GM18508 (cell line): ENCODE data around the gene DVL2.
A peak's percentile ranks its signal among the peaks of the same experiment; 100 is the strongest.

Experiments used
- ATAC-seq: cut with Tn5 transposase; IDR thresholded peaks from one replicate; pipeline ENCODE4 v1.9.1; 2021; ENCODE audit warnings: moderate number of reproducible peaks; ENCODE audit not compliant: insufficient read depth, unreplicated experiment

Gene DVL2

DNA sequence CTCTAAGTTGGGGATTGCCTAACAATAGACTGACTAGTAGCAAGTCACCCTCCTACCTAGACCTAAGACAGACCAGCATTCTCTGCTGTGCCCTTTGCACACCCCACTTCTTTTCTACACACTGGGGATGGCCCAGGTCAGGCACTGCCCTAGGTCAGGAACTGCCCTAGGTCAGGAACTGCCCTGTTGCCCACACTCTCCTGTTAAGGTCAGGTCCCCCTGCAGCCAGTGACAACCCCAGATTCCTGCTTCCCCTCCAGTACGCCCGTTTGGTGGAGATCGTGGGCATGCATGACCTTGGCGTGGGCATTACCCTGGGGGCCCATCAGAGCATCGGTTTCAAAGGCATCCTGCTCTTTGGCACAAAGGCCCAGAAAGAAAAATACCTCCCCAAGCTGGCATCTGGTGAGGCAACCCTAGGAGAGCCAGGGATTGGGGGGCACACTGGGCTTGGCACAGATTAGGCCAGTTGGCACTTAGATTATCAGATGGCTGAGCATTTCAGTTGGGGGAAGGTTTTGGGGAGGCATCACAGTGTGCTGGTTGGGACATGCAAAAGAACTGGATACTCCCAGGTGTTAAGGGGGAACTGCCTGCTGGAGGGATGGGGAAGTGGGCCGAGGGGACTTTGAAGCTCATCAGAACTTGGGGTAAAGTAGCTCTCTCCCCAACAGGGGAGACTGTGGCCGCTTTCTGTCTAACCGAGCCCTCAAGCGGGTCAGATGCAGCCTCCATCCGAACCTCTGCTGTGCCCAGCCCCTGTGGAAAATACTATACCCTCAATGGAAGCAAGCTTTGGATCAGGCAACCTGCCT, 12.8 kb downstream of the DVL2 start:
- ATAC-seq: no peak

DNA sequence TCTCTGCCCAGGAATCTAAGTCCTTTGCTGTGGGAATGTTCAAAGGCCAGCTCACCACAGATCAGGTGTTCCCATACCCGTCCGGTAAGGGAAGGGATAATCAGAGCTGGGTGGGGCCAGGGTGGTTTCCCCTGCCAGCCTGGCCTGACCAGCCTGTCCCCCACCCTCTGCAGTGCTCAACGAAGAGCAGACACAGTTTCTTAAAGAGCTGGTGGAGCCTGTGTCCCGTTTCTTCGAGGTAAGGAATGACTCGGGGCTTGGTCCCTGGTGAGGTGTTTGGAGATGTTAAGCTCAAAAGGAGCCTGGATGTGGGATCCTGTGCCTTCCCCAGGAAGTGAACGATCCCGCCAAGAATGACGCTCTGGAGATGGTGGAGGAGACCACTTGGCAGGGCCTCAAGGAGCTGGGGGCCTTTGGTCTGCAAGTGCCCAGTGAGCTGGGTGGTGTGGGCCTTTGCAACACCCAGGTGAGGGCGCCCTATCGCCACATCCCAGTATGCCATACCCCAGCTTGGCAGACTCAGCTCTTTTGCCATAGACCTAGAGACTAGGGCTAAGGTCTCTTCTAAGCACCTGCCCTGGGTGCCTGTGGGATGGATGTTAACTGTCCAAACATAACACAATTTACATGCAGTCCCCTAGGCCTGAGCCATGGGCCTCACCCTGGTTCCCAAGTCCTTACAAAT, 13.6 kb downstream of the DVL2 start:
- ATAC-seq: no peak

DNA sequence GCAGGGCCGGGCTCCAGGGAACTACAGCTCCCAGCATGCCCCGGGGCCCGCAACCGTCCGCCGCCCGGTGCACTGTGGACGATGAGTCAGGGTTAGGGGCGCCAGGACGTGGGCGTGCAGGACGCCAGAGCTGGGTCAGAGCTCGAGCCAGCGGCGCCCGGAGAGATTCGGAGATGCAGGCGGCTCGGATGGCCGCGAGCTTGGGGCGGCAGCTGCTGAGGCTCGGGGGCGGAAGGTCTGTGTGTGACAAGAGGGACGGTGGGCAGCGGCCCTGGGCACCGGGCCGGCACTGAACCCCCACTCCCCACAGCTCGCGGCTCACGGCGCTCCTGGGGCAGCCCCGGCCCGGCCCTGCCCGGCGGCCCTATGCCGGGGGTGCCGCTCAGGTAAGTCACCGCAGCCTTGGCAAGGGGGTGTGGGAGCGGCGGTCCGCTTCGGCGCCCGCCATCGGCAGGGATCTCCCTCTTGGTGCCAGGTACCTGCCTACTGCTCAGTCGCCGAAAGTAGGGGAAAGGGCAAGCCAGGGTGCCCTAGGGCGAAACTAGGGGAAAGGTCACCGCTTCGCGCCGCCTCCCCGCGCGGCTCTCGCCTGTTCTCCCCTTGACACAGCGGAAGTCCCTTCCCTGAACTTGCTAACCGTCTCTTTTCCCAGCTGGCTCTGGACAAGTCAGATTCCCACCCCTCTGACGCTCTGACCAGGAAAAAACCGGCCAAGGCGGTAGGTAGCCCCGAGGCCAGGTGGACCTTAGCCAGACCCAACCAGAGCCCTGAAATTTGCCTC, 14.3 kb downstream of the DVL2 start, which contains the start of the genes ACADVL and DLG4:
TSS of gene ACADVL (plus strand) at position 127 of the 781 bp plus-strand sequence. CDS start at position 174, 47 bp downstream.
TSS of gene DLG4 (minus strand) at position 25 of the 781 bp plus-strand sequence.
- no peak for ATAC-seq

DNA sequence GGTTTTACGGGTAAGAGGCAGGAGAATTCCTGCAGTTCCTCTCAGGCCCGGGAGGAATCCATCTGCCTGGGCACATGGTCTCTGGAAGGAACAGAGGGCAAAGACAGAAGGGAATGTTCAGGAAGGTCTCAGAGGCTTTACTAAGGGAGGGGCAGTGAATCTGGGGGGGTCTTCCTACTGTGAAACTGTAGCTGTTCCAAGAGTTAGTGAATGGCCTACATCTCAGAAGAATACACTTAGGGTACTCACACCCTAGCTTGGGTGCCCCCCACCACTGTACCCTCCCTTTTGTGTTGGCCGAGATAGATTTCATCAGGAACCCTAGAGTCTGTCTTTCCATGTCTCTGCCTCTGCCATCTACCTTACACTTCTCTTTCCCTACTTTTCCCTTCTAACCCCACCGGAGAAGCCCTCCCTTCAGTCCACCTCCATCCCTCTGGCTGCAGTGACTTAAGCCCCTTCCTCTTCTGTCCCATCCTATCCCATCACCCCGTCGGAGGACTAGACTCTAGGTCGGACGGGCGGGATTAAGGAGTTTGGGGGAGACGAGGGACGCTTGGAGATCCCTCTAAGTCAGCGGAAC, 15.0 kb downstream of the DVL2 start:
- no peak for ATAC-seq

DNA sequence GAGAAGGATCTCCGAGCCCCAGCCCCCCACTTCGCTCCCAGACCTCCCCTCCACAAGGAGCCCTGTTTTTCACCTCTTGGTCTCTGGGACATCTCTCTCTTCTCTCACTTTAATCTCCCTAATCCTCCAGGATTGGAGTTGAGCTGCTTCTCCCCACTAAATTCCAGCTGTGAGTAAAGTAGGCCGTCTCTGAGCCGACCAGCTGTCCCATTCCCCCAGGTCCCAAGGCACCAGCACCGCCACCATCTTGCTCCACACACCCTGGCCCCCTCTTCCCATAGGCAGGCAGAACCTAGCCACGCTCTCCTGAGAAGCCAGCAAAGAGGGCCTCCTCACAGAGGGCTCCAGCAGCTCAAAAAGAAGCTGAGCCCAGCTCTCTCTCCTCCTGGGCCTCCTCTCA, 15.6 kb downstream of the DVL2 start:
- ATAC-seq: no peak

DNA sequence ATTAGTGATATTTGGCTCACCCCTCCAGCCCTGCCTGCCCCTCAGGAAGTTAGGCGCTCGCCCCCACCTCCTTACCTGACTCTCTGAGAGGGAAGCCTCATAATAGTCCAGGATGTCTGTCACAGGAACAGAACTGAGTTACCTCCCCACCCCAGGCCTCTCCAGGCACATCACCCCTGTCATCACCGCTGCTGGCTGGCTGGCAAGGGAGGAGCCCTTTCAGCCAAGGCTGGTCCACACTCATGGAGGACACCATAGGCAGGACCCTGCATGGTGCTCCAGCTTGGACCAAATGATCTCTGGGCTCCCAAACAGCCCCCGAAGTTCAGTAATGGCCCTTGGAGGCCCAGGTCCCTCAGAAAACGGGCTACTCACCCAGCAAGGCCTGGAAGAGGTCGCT, 16.2 kb downstream of the DVL2 start:
- ATAC-seq: no peak

DNA sequence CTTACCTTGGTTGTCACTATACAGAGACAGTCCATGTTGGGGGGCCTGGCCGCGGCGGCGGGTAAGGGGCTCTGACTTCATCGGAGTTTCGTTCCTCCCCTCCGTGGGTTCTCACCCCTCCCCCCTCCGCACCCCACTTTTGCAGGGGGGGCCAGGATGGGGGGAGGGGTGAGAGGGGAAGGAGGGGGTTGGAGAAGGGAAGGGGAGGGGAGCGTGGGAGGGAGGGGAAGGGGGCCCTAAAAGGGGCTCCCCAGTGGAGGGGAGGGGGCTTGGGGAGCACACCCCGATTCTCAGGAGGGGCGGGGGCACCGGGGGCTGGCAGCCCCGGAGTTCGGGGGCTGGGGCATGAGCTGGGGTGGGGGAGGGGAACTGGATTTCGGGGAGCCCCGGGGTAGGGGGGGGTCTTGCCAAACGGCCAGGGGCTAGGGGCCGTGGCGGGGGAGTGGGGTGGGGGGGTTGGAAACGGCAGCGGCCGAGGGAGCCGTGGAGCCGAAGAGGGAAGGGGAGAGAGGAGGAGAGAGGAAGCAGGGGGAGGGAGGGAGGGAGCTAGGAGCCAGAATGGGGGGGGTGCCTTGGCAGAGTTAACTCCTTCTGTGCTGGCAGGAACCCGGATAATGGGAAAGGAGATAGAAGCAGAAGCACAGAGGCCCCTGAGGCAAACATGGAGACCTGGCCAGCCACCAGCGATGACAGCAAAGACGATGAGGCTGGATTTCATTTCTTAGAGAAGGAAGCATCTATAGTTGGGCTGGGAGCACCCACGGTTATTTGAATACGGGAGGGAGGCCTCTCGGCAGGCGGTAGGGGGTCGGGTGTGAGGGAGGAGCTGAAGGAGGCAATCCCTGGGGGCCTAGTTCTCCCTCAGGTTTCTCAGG, 17.0 kb downstream of the DVL2 start:
- ATAC-seq: no peak

DNA sequence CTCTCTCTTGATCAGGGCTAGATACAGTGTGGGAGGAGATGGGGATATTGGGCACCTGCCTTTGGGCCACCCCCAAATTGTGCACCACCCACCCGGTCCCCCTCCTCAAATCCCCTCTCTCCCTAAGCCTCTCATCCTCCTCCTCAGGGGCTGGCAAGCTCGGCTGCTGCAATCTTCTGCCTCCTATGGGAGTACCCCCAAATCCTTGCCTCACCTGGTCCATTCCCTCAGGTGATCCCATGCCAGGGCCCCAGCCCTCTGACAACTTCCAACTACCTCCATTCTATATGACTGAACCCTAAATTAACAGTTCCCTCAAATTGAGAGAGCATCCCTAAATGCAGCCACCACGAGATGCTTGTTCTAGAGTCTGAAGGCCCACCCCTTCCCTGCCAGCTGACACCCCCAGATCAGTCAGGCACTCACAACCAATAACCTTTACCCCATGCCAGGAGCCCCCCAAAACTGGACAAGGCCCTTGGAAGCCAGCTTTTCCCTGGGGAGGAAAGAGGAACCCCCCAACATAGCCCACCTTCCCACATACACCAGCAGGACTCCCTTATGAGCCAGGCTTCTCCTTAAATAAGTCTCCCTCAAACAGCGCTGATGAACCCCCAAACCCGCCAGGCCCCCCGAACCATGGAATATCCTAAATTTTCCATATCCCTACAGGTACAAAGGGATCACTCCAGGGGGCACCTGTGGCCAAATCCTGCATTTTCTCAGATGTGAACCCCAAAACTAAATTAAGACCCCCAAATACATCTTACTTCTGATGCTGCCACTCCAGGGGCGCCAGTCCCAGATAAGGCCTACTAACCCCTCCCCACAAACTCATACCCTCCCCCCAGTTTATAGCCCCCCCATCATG, 17.8 kb downstream of the DVL2 start:
- ATAC-seq: no peak

DNA sequence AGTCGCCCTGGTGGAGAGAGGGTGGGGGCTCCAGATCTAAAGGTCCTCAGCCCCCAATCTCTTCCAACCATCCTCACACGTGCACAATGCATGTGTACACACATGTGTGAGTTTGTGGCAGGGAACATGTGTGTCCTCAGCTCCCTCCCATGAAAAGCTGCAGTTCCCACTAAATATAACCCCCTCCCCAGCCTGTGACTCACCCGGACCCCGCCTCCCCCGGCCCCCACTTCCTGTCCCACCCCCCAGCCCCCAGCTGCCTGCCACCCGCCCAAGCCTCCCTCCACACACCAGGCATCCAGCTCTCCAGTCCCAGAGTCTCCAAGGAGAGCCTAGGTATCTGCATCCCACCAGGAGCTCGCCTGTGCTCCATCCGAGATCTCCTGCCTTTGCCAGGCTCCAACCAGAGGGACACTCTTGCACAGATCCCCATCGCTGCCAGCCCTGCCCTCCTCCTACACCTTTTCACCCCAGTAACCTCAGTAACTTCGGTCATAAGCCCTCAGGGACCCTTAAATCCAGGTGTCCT, 18.6 kb downstream of the DVL2 start:
- ATAC-seq: no peak

DNA sequence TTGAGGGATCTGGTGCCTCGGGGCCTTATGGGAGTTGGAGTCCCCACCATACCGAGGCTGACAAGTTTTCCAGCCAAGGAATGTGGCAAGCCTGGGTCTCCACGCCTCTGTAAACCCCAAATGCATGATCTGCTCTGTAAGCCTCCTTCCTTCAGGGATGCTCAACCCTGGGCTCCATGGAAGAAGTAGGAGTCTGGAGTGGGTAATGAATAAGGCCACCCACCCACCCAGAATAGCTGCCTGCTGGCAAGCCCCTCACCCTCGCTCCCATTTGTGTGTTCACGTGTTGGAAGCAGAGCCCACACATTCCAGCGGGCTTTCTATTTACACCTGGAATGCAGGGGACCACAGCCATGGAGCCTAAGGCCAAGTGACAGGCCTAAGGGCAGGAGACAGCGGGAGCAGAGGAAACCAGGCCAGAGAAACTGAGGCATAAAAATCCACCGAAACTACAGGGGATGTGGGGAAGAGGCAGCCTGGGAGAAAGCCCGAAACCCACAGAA, 19.1 kb downstream of the DVL2 start:
- no peak for ATAC-seq

DNA sequence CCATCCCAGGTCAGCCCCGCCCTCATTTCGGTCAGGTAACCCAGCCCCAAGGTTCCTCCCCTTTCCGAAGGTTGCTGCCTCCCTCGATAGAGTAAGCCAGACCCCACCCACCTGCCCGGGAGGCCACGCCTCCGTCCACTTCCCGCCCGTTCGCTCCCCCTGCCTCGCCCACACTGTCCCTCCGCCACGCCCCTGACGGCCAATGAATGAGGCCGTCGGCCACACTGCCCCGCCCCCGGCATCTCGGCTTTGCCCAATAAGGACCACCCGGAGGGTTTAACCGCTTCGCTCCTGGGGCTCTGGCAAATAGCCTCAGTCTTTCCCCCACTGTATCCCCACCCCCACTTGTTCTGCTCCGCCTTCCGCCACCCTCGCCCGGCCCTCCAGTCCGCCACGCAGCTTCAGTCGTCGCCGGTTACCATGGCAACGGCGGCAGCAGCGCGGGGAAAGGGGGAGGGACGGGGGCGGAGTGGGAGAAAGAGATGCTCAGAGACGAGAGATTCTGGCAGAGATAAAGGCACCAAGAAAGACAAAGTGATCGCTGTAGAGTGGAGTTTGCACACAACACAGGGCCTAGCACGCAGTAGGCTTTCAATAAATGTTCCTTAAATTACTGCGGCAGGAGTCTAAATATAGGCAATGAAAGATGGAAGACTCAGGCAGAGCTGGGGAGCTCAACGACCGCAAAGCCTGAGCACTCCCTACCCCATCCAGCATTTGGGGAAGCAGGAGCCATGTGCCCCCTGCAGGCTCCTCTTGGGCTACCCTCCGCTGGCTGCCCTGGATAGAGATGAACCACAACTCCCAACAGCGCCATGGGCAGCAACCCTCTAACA, 19.8 kb downstream of the DVL2 start:
- peak; percentile 45 for ATAC-seq

DNA sequence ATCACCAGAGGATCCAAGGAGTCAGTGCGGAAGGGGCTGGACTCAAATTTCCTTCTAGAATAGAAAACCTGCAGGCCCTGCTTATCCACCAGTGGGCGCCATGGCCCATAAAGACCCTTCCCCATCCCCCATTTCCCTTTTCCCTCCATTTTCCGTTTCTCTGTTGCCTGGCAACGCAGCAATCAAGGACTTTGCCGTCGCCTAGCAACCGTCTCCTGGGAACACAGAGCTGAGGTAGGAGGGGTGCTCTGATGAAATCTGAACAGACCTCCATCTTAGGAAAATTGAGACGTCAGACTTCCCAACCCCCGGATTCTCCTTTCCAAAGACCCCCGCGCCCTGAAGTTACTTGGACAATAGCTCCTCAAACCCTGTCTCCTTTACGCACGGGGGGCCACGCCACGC, 20.4 kb downstream of the DVL2 start:
- no peak for ATAC-seq

DNA sequence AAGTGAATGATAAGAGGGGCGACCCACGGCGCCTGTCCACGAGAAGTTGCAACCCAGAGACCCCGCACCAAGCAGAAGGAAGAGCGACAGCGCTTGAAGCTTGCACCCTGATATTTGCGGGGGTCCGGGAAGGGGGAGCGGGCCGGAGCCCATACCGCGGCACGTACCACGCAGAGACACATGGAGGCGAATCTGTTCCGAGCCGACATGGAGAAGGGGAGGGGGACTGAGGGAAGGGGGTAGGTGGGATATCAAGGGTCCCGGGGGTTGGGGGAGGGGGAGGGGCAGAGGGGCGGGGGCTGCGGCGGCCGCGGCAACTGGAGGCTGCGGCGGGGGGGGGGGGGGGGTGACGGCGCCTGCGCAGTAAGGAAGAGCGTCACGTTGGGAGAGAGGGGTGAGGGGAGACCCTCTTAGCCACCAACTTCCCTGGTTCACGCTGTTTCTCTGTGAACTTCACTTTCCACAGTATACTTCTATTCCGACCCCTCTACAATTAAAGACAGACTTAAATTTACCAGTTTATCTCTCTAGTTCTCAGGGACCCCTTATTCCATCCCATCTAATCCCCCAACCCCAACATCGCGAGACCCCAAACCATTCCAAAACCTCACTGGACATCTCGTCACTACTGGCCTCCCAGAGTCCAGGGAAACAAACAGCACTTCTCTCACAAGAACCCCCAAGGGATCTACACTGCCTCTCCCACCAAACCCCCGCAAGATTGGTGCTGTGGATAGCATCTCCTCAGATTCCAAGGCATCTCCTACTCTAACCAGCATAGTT, 22.6 kb downstream of the DVL2 start:
- no peak for ATAC-seq

DNA sequence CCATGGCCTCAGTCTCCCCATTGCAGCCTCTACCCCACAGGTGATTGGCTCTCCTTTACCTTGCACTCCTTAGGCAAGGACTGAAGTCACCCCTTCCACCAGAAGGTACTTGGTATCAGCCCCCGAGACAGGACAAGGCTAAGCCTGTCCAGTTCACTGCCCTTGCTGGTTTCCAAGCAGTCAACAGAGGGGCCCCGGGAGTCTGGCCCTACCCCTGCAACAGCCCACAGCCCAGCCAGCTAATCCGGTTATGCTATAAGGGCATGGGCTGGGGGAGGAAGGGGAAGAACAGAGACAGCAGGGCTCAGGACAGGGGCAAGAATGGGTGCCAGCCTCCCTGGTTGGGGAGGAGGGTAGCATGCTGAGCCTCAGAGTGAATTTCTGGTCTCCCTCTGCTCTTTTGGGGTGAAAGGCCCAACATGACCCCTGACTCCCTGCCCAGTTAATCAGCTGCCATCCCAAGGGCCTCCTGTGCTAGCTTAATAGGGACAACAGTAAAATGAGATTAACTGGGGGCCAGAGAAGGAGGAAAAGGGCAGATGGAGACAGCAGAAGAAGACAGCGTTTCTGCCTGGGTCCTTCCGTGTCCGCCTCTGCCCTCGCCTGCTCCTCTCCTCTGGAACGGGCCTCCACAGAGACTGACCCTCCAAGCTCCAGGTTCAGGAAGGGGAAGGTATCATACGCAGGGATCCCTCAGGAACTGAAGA, 25.4 kb downstream of the DVL2 start:
- ATAC-seq: no peak

DNA sequence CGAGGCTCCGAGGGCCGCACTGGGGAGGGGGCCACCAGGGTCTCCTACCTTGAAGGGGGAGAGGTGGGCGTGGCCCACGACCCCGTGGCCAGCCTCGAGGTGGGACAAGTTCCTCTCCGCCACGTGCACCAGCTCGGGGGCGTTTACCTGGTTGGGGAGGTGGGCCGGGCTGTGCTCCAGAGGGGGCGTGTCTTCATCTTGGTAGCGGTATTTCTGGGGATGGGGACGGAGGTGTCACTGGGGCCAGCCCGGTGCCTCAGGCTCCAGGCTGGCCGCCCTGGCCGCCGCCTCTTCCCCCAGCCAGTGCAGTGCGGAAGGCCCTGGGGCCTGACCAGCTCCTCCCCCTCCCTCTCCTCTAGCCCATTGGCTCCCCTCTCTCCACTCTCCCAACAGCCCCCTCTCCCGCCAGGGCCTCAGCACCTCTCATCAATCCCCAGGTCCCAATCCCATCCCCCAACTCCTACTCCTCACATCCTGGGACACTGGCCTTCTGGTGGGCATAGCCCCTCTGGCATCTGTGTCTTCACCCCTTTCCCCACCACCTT, 26.2 kb downstream of the DVL2 start:
- ATAC-seq: no peak
